GM12801 (cell line): ENCODE data around the gene CPEB2.

Source experiments
- TF ChIP-seq, protein P1 (sequence below): IDR thresholded peaks from one replicate; pipeline ENCODE4 v1.5.1; 2011; ENCODE audit warnings: control low read depth; ENCODE audit not compliant: insufficient read length; ENCODE audit errors: extremely low read depth

CPEB2 gene

DNA sequence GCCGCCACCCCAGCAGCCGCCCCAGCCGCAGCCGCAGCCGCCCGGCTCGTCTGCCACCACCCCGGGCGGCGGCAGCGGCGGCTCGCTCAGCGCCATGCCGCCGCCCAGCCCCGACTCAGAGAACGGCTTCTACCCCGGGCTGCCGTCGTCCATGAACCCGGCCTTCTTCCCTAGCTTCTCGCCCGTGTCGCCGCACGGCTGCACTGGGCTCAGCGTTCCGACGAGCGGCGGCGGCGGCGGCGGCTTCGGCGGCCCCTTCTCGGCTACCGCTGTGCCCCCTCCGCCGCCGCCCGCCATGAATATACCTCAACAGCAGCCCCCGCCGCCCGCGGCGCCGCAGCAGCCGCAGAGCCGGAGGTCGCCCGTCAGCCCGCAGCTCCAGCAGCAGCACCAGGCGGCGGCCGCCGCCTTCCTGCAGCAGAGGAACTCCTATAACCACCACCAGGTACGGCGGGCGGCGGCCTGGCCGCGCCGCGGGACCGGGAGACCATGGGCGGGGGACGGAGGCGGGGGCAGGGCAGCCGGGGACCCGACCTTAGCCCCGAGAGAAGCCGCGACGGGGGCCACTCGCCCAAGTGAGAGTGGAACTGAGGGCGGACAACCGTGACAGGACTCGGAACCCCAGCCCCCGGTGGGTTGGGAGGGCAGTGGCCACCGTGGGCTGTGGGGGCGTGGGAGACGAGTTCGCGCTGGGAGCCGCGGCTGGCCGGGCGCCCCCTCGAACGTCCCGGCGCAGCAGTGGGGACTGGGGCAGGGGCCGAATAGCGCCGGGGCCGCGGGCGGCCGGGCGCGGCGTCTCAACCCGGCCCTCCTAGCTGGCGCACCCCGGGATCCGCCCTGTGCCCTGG lies 1.8 kb downstream of the CPEB2 start:
- TF ChIP-seq, protein P1, sequence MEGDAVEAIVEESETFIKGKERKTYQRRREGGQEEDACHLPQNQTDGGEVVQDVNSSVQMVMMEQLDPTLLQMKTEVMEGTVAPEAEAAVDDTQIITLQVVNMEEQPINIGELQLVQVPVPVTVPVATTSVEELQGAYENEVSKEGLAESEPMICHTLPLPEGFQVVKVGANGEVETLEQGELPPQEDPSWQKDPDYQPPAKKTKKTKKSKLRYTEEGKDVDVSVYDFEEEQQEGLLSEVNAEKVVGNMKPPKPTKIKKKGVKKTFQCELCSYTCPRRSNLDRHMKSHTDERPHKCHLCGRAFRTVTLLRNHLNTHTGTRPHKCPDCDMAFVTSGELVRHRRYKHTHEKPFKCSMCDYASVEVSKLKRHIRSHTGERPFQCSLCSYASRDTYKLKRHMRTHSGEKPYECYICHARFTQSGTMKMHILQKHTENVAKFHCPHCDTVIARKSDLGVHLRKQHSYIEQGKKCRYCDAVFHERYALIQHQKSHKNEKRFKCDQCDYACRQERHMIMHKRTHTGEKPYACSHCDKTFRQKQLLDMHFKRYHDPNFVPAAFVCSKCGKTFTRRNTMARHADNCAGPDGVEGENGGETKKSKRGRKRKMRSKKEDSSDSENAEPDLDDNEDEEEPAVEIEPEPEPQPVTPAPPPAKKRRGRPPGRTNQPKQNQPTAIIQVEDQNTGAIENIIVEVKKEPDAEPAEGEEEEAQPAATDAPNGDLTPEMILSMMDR: no peak

DNA sequence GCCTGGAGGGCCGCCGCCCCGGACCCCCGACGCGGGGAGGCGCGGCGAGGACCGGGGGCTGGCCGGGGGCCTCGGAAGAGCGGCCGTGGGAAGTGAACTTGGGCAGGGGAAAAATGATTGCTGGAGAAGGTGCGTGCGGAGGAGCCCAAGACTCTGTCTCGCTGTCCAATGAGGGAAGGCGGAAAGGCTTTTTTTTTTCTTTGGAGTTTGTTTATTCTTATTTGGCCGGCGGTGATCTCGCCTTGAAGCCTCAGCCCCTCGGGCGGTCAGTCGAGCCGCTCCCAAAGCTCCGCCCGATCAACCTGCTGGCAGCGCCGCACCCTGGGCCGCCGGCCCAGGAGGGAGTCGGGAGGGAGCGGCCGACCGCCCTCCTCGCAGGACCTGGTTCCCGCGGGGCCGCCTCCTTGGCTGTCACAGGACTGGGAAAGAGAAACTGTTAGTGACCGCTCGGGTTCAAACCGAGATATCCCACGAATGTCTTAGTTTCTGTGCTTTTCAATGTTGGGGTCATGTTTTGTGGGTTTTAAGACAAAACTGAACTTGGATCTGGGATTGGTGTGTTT lies 2.5 kb downstream of the CPEB2 start:
- TF ChIP-seq, protein P1: no peak

DNA sequence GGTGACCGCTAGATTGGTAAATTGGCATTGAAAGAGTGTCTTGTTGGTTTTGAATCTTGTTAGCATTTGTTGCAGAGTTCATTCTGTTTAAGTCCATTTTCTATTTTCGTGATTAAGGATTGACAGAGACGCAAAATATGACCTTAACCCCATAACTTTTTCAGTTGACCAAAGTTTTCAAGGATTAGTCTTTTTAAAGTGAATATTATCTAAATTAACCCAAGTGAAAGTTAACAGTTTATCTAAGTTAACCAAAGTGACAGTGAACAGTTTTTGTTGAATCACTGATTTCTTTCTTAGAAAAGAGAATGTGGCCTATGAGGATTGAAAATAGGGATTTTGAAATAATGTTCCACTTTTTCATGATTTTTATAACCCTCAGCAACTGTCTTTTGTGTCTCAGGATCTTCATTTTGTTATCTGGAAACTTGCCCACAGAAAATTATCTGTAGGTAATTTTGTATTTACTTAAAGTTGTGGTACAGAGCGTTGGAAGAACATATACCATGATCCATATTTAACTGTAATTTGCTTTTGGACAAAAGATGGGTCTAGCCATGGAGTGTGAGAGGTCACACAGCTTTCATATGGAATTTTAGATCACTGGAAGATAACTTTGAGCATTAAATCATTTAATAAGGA lies 3.3 kb downstream of the CPEB2 start:
- TF ChIP-seq, protein P1: no peak

DNA sequence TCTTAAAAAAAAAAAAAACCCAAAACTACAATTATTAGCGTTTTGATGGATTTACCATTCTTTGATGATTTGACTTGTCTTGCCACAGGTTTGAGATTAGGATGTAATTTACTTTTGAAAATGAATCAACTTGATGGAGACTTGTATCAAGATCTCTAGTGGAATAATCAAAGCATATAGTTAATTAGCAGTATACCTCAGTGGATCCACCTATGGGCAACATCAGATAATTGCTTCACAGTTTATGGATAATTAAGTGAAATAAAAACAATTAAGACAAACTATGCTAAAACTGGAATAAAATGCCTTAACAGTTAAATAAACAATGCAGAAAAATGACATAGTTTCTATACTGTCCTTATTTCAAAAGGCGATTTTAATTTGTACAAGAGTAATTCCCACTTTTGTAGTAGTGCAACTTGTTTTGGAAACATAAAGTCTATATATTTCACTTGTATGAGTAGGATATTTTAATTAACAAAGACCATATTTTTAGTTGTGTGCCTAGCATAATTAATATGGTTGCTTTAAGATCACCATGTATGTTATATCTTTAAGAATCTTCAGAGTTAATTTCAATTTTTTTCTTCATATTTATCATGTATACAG lies 4.2 kb downstream of the CPEB2 start:
- TF ChIP-seq, protein P1: no peak

DNA sequence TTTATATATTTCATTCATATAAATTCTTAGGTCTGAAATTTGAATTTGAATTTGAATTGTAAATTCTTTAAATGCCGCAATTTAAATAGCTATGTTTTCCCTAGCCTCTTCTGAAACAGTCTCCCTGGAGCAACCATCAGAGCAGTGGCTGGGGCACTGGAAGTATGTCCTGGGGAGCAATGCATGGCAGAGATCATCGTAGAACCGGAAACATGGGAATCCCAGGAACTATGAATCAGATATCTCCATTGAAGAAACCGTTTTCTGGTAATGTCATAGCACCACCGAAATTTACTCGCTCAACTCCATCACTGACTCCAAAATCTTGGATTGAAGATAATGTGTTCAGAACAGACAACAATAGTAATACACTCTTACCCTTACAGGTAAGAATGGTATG lies 4.9 kb downstream of the CPEB2 start:
- TF ChIP-seq, protein P1: no peak

DNA sequence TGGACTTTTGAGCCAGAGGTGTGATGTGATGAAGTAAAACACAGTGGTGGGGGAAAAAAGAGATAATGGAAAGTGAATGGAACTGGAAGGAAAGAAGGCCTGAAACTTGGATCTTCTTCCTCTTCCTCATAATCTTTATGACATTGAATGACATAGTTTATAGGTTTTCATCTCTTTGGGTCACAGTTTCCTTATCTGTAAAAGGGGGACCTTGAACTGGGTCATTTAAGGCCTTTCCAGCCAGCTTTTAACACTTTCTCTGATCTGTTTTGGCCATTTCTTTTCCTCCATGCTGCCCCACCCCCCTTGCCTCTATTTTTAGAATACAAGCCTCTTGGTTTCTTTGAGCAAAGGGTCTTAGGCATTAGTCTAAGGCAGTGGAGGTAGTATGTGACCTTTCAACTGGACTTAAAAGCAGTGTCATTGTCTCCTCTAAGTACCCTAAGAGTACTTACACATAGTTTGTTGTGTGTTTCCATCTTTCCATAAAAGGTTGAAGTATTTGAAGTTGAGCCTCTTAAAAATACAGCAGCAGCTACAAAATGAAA lies 7.8 kb downstream of the CPEB2 start:
- TF ChIP-seq, protein P1: no peak

DNA sequence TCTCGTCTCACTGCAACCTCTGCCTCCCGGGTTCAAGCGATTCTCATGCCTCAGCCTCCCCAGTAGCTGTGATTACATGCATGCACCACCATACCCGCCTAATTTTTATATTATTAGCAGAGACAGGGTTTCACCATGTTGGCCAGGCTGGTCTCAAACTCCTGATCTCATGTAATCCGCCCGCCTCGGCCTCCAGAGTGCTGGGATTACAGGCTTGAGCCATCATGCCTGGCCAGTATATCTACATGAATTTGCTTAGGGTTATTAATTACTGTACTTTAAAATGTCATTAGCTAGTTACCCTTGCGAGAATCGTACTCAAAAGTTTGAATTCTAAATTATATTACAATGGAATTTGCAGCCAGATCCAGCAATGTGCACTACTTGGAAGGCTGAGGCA lies 8.9 kb downstream of the CPEB2 start:
- TF ChIP-seq, protein P1: no peak
